OCI-LY1 (cell line): ENCODE results near the gene SSNA1.
A peak's percentile ranks its signal among the peaks of the same experiment; 100 is the strongest.

Experiments used
- H2AFZ ChIP-seq: fragments of 200-600 bp; sonication (generic), shearing (Covaris generic); 2 replicates; pipeline ENCODE4 v1.6.0; 2014; ENCODE audit warnings: antibody characterized with exemption, mild to moderate bottlenecking, low read length
- H3F3A ChIP-seq: fragments of 200-600 bp; sonication (generic), shearing (Covaris generic); 2 replicates; pipeline ENCODE4 v1.6.0; 2014; ENCODE audit warnings: mild to moderate bottlenecking, antibody characterized with exemption, low read length, moderate library complexity; ENCODE audit not compliant: insufficient read depth
- H3K27ac ChIP-seq: fragments of 200-600 bp; sonication (generic); 2 replicates; pipeline ENCODE4 v1.5.1; 2014; ENCODE audit warnings: low read length, mixed run types, mild to moderate bottlenecking, low read depth; ENCODE audit not compliant: poor library complexity, severe bottlenecking
- H3K27me3 ChIP-seq: fragments of 200-600 bp; sonication (generic); 2 replicates; pipeline ENCODE4 v1.6.0; 2014; ENCODE audit warnings: antibody characterized with exemption, mild to moderate bottlenecking, low read length, moderate library complexity; ENCODE audit not compliant: insufficient read depth
- H3K36me3 ChIP-seq: fragments of 200-600 bp; sonication (generic); 2 replicates; pipeline ENCODE4 v1.6.1; 2014; ENCODE audit warnings: mild to moderate bottlenecking, antibody characterized with exemption, low read length, moderate library complexity, mixed read lengths; ENCODE audit not compliant: insufficient read depth
- H3K4me1 ChIP-seq: fragments of 200-600 bp; sonication (generic); 2 replicates; pipeline ENCODE4 v1.5.1; 2014; ENCODE audit warnings: mild to moderate bottlenecking, low read length, moderate library complexity; ENCODE audit not compliant: insufficient read depth, severe bottlenecking
- H3K4me2 ChIP-seq: fragments of 200-600 bp; sonication (generic), shearing (Covaris generic); 2 replicates; pipeline ENCODE4 v1.6.1; 2014; ENCODE audit warnings: low read length
- H3K4me3 ChIP-seq: fragments of 200-600 bp; sonication (generic); 2 replicates; pipeline ENCODE4 v1.5.1; 2014; ENCODE audit warnings: low read length, low read depth, mild to moderate bottlenecking, mixed read lengths; ENCODE audit not compliant: poor library complexity, severe bottlenecking
- H3K79me2 ChIP-seq: fragments of 200-600 bp; shearing (Covaris generic); 2 replicates; pipeline ENCODE4 v1.6.1; 2016; ENCODE audit warnings: mixed run types, low read length, mixed read lengths; ENCODE audit not compliant: insufficient read depth
- H3K9ac ChIP-seq: fragments of 200-600 bp; sonication (generic), shearing (Covaris generic); 2 replicates; pipeline ENCODE4 v1.6.1; 2014; ENCODE audit warnings: mild to moderate bottlenecking, low read length, mixed read lengths
- H3K9me2 ChIP-seq: fragments of 200-600 bp; sonication (generic), shearing (Covaris generic); 2 replicates; pipeline ENCODE4 v1.6.1; 2014; ENCODE audit warnings: low read depth, mild to moderate bottlenecking, low read length, mixed read lengths
- H3K9me3 ChIP-seq: fragments of 200-600 bp; shearing (Covaris generic); 2 replicates; pipeline ENCODE4 v1.6.1; 2014; ENCODE audit warnings: low read length, mixed read lengths
- H4K20me1 ChIP-seq: fragments of 200-600 bp; sonication (generic), shearing (Covaris generic); 2 replicates; pipeline ENCODE4 v1.6.0; 2016; ENCODE audit warnings: mild to moderate bottlenecking, low read length; ENCODE audit not compliant: insufficient read depth
- CTCF ChIP-seq: fragments of 200-600 bp; sonication (generic), shearing (Covaris generic); IDR thresholded peaks from 2 replicates; pipeline ENCODE4 v1.5.1; 2017; ENCODE audit warnings: mild to moderate bottlenecking, antibody characterized with exemption, low read length, moderate library complexity, mixed read lengths
- EZH2 ChIP-seq: fragments of 200-600 bp; sonication (generic), shearing (Covaris generic); IDR thresholded peaks from 2 replicates; pipeline ENCODE4 v1.8.0; 2017; ENCODE audit warnings: borderline replicate concordance, mixed run types, mild to moderate bottlenecking, antibody characterized with exemption, low read length, moderate library complexity, mixed read lengths

The SSNA1 gene

GRCh38 chr9:137173796-137174664, 14.4 kb upstream of the SSNA1 start:
- no peak for TF ChIP-seq CTCF
- no peak for TF ChIP-seq EZH2
- Histone ChIP-seq H3K27ac (no peak overlapping the region), H3K4me3 (no peak overlapping the region)

GRCh38 chr9:137174722-137175293, 13.7 kb upstream of the SSNA1 start:
- H3K9me2 ChIP-seq, result no peaks in the 10 kb centered on the region
- TF ChIP-seq EZH2 (no peak), CTCF (no peak)
- H3K4me3 ChIP-seq, result no peak overlapping the region
- H3K27ac ChIP-seq, result no peak overlapping the region
- peaks cover 4% of the 10 kb centered on the region; the same call in 1 of the 2 replicates for H3F3A ChIP-seq
- H3K27me3 ChIP-seq, result peaks cover 7% of the 10 kb centered on the region; the same call in 1 of the 2 replicates
- peaks cover 4% of the 10 kb centered on the region; the same call in 1 of the 2 replicates for H3K36me3 ChIP-seq
- H3K4me2 ChIP-seq, result peak overlapping the region; percentile 20; the same call in 1 of the 2 replicates
- H3K9me3 ChIP-seq, result no peaks in the 10 kb centered on the region
- no peaks in the 10 kb centered on the region for H3K79me2 ChIP-seq
- H4K20me1 ChIP-seq, result no peaks in the 10 kb centered on the region
- H2AFZ ChIP-seq, result no peak overlapping the region
- H3K9ac ChIP-seq, result no peak overlapping the region
- H3K4me1 ChIP-seq, result peaks cover 17% of the 10 kb centered on the region

More at GRCh38 chr9:137173796-137174664, 14.4 kb upstream of the SSNA1 start:
- Histone ChIP-seq H3F3A (peaks cover 4% of the 10 kb centered on the region; the same call in 1 of the 2 replicates), H3K4me1 (peaks cover 20% of the 10 kb centered on the region), H2AFZ (no peak overlapping the region), H3K27me3 (peaks cover 7% of the 10 kb centered on the region; the same call in 1 of the 2 replicates), H3K4me2 (peak overlapping the region; percentile 20; the same call in 1 of the 2 replicates), H4K20me1 (no peaks in the 10 kb centered on the region), H3K9me2 (no peaks in the 10 kb centered on the region), H3K36me3 (no peaks in the 10 kb centered on the region), H3K9me3 (no peaks in the 10 kb centered on the region), H3K9ac (no peak overlapping the region), H3K79me2 (no peaks in the 10 kb centered on the region)

GRCh38 chr9:137175345-137175961, 13.0 kb upstream of the SSNA1 start:
- Histone ChIP-seq H3K9me3 (no peaks in the 10 kb centered on the region), H3K27ac (no peak overlapping the region), H3K4me1 (peaks cover 11% of the 10 kb centered on the region), H3K27me3 (peaks cover 3% of the 10 kb centered on the region; the same call in 1 of the 2 replicates), H4K20me1 (no peaks in the 10 kb centered on the region), H3K79me2 (no peaks in the 10 kb centered on the region), H2AFZ (no peak overlapping the region), H3F3A (peaks cover 4% of the 10 kb centered on the region; the same call in 1 of the 2 replicates), H3K4me2 (peak overlapping the region; percentile 5; the same call in 1 of the 2 replicates), H3K36me3 (peaks cover 10% of the 10 kb centered on the region), H3K4me3 (no peak overlapping the region), H3K9ac (no peak overlapping the region), H3K9me2 (no peaks in the 10 kb centered on the region)
- TF ChIP-seq CTCF, result peak; percentile 58
- TF ChIP-seq EZH2, result no peak
